ENCODE results near the gene SLC18A3.

Gene SLC18A3

DNA sequence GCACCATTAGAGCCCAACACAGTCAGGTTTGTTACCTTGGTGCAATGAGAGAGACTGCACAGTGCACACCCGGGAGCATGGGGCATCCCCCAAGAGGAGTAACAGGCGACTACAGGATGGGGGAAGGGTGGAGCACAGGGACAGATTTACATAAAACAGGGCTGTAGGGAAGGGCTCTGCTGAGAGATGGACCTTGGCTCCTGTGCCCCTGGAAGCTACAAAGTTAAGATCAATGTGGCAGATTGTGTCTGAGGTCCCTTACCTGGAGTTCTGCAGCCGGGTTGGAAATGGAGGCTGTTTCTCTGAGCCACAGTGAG, 13.7 kb upstream of the SLC18A3 start:
- Histone ChIP-seq H3K4me2 (ENCODE audit: low read length) (no peak overlapping the region), H4K20me1 (ENCODE audit: insufficient read depth, low read length) (no peaks in the 10 kb centered on the region), H3F3A (ENCODE audit: insufficient read depth, low read length) (no peaks in the 10 kb centered on the region), H3K36me3 (ENCODE audit: insufficient read depth, low read length) (no peaks in the 10 kb centered on the region), H3K9me3 (ENCODE audit: low read length) (no peaks in the 10 kb centered on the region), H3K79me2 (ENCODE audit: insufficient read depth, low read length) (no peaks in the 10 kb centered on the region), H3K4me1 (ENCODE audit: insufficient read depth, low read length, severe bottlenecking) (no peaks in the 10 kb centered on the region), H3K9me2 (ENCODE audit: low read depth, low read length) (no peaks in the 10 kb centered on the region), H3K9ac (ENCODE audit: low read length) (no peak overlapping the region), H2AFZ (ENCODE audit: low read length) (no peak overlapping the region), H3K27ac (ENCODE audit: low read depth, low read length, poor library complexity, severe bottlenecking) (no peak overlapping the region), H3K4me3 (ENCODE audit: low read depth, low read length, poor library complexity, severe bottlenecking) (no peak overlapping the region), H3K27me3 (ENCODE audit: insufficient read depth, low read length) (no peaks in the 10 kb centered on the region; the same call in 1 of the 2 replicates)
- no peak for TF ChIP-seq EZH2 (IDR thresholded peaks at IDR 0.05; ENCODE audit: borderline replicate concordance, low read length)

DNA sequence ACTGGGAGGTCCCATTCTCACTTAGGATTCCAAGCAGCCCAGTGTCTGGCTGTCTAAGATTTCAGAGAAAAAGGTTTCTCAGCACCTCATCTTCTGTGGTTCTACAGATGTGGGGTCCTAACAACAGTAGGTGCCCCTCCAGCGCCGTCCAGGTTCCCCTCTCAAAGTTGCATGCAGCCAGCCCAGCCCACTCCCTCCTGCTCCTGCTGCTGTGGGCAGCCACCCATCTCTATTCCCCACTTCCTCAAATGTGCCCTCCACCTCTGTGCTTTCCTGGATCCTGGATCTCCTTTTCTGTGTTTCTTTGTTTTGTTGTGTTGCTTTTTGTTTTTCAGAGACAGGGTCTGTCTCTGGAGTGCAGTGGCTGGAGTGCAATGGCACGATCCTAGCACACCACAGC, 13.3 kb upstream of the SLC18A3 start:
- no peak overlapping the region for H3K9ac ChIP-seq (ENCODE audit: low read length)
- H3K9me2 ChIP-seq (ENCODE audit: low read depth, low read length): no peaks in the 10 kb centered on the region
- no peaks in the 10 kb centered on the region for H3K4me1 ChIP-seq (ENCODE audit: insufficient read depth, low read length, severe bottlenecking)
- no peaks in the 10 kb centered on the region for H3K36me3 ChIP-seq (ENCODE audit: insufficient read depth, low read length)
- H3K27ac ChIP-seq (ENCODE audit: low read depth, low read length, poor library complexity, severe bottlenecking): no peak overlapping the region
- H3K4me2 ChIP-seq (ENCODE audit: low read length): no peak overlapping the region
- H3F3A ChIP-seq (ENCODE audit: insufficient read depth, low read length): no peaks in the 10 kb centered on the region
- no peak overlapping the region for H3K4me3 ChIP-seq (ENCODE audit: low read depth, low read length, poor library complexity, severe bottlenecking)
- TF ChIP-seq EZH2 (IDR thresholded peaks at IDR 0.05; ENCODE audit: borderline replicate concordance, low read length): no peak
- TF ChIP-seq, protein P1, sequence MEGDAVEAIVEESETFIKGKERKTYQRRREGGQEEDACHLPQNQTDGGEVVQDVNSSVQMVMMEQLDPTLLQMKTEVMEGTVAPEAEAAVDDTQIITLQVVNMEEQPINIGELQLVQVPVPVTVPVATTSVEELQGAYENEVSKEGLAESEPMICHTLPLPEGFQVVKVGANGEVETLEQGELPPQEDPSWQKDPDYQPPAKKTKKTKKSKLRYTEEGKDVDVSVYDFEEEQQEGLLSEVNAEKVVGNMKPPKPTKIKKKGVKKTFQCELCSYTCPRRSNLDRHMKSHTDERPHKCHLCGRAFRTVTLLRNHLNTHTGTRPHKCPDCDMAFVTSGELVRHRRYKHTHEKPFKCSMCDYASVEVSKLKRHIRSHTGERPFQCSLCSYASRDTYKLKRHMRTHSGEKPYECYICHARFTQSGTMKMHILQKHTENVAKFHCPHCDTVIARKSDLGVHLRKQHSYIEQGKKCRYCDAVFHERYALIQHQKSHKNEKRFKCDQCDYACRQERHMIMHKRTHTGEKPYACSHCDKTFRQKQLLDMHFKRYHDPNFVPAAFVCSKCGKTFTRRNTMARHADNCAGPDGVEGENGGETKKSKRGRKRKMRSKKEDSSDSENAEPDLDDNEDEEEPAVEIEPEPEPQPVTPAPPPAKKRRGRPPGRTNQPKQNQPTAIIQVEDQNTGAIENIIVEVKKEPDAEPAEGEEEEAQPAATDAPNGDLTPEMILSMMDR (IDR thresholded peaks at IDR 0.05; ENCODE audit: low read length): no peak
- H4K20me1 ChIP-seq (ENCODE audit: insufficient read depth, low read length): no peaks in the 10 kb centered on the region
- no peaks in the 10 kb centered on the region for H3K9me3 ChIP-seq (ENCODE audit: low read length)
- no peaks in the 10 kb centered on the region for H3K79me2 ChIP-seq (ENCODE audit: insufficient read depth, low read length)
- H3K27me3 ChIP-seq (ENCODE audit: insufficient read depth, low read length): no peaks in the 10 kb centered on the region; the same call in 1 of the 2 replicates
- H2AFZ ChIP-seq (ENCODE audit: low read length): no peak overlapping the region

DNA sequence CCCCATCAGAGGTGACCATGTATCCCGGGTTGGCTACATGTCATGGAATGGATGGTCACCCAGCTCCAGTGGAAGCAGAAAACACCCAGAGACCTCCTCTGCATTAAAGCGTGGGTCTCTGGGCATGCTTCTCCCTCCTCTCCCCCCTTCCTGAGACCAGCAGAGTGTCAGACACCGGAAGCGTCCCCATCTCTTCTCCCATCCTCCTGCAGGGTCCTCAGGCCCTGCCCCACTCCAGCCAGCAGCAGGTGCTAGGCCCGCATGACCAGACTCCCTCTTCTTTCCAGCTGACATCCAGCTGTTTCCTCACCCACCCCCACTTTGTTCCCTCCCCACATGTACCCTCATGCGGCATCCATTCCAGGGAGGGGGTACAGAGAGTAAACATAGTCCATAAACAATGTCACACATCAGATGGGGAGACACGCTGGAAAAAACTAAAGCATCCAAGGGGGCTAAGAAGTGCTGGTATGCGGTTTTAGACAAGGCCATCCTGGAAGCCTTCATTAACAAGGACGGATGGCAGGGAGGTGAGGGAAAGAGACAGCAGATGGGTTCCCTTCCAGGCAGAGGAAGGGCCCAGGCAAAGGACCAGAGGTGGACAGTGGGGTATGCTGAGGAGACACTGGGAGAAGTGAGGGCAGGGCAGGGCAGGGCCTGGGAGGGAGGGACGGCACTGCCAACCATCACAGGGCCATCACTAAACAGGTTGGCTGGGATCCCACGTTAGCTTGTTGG, 12.5 kb upstream of the SLC18A3 start:
- H3K4me2 ChIP-seq (ENCODE audit: low read length): no peak overlapping the region
- H3K4me3 ChIP-seq (ENCODE audit: low read depth, low read length, poor library complexity, severe bottlenecking): no peak overlapping the region
- no peaks in the 10 kb centered on the region for H3K36me3 ChIP-seq (ENCODE audit: insufficient read depth, low read length)
- no peaks in the 10 kb centered on the region for H3K79me2 ChIP-seq (ENCODE audit: insufficient read depth, low read length)
- H3K9ac ChIP-seq (ENCODE audit: low read length): no peak overlapping the region
- no peaks in the 10 kb centered on the region for H3K9me3 ChIP-seq (ENCODE audit: low read length)
- no peaks in the 10 kb centered on the region for H3K9me2 ChIP-seq (ENCODE audit: low read depth, low read length)
- H3K27me3 ChIP-seq (ENCODE audit: insufficient read depth, low read length): no peaks in the 10 kb centered on the region; the same call in 1 of the 2 replicates
- H2AFZ ChIP-seq (ENCODE audit: low read length): no peak overlapping the region
- no peaks in the 10 kb centered on the region for H3F3A ChIP-seq (ENCODE audit: insufficient read depth, low read length)
- no peaks in the 10 kb centered on the region for H3K4me1 ChIP-seq (ENCODE audit: insufficient read depth, low read length, severe bottlenecking)
- no peak overlapping the region for H3K27ac ChIP-seq (ENCODE audit: low read depth, low read length, poor library complexity, severe bottlenecking)
- TF ChIP-seq EZH2 (IDR thresholded peaks at IDR 0.05; ENCODE audit: borderline replicate concordance, low read length): no peak
- TF ChIP-seq, protein P1 (IDR thresholded peaks at IDR 0.05; ENCODE audit: low read length): no peak
- H4K20me1 ChIP-seq (ENCODE audit: insufficient read depth, low read length): no peaks in the 10 kb centered on the region
